Panc1 (cell line): ENCODE results near the gene CST6. TPM values are rescaled to one million over a fixed set of nuclear protein-coding genes. Genes with fewer than 3 reads are reported as not detected.

Source experiments
- ATAC-seq: fragments of 200-7000 bp; cut with Tn5 transposase; 2 replicates; pipeline ENCODE4 v1.9.1; 2020; ENCODE audit warnings: mild to moderate bottlenecking, moderate library complexity
- BruUV-seq: library from RNA; stranded (reverse); fragments of 400-500 nt; replicated peaks from 2 replicates; lab custom pipeline; 2021; lab: Mats Ljungman, UMichigan
- CTCF ChIA-PET: fragments of 300-600 bp; sonication (Branson Sonifier 250); formaldehyde crosslinking; loops from one replicate; lab custom pipeline; 2022; ENCODE audit warnings: antibody characterized with exemption; lab: Charles Lee
- POLR2A ChIA-PET: fragments of 300-600 bp; sonication (Branson Sonifier 250); formaldehyde crosslinking; loops from one replicate; lab custom pipeline; 2022; ENCODE audit warnings: antibody characterized with exemption; lab: Charles Lee
- DNase-seq: peaks from one replicate; pipeline ENCODE4 v3.0.0-alpha.2; 2010; ENCODE audit warnings: low read depth, low spot score
- H3K27ac ChIP-seq: 2 replicates; pipeline ENCODE4 v1.5.1; 2011; ENCODE audit warnings: mild to moderate bottlenecking, low read length, inconsistent platforms
- H3K27me3 ChIP-seq: fragments of 200-500 bp; sonication (Bioruptor generic); 2 replicates; pipeline ENCODE4 v1.6.0; 2014; ENCODE audit warnings: low read length, inconsistent platforms; ENCODE audit not compliant: control insufficient read depth, insufficient read depth
- H3K36me3 ChIP-seq: fragments of 200-500 bp; sonication (Bioruptor generic); 2 replicates; pipeline ENCODE4 v1.5.1; 2014; ENCODE audit warnings: inconsistent platforms, mild to moderate bottlenecking, low read length, moderate library complexity; ENCODE audit not compliant: control insufficient read depth, insufficient read depth
- H3K4me1 ChIP-seq: 2 replicates; pipeline ENCODE4 v1.5.1; 2011; ENCODE audit warnings: inconsistent platforms, mild to moderate bottlenecking, low read length, moderate library complexity; ENCODE audit not compliant: control insufficient read depth, insufficient read depth
- H3K4me3 ChIP-seq, 2 experiments: 2 replicates each; pipeline ENCODE4 v1.5.1; 2011 to 2012; ENCODE audit warnings: low read depth in 2 of 2, low read length in 2 of 2, mild to moderate bottlenecking in 2 of 2, inconsistent platforms in 1 of 2, moderate library complexity in 1 of 2
- H3K9me3 ChIP-seq: fragments of 200-500 bp; sonication (Bioruptor generic); 2 replicates; pipeline ENCODE4 v1.5.1; 2014; ENCODE audit warnings: low read depth, mild to moderate bottlenecking, inconsistent platforms, low read length, moderate library complexity; ENCODE audit not compliant: control insufficient read depth, insufficient read depth
- CTCF ChIP-seq: fragments of 450-650 bp; IDR thresholded peaks from 2 replicates; pipeline ENCODE4 v1.5.1; 2017; ENCODE audit warnings: mild to moderate bottlenecking
- POLR2AphosphoS5 ChIP-seq: IDR thresholded peaks from 2 replicates; pipeline ENCODE4 v1.6.1; 2012; ENCODE audit warnings: mild to moderate bottlenecking, low read depth, low read length, moderate library complexity
- REST ChIP-seq, 2 experiments: IDR thresholded peaks; 2 replicates each; pipeline ENCODE4 v1.6.1; 2011 to 2012; ENCODE audit warnings: low read depth in 2 of 2, control low read depth in 1 of 2, low read length in 1 of 2, mild to moderate bottlenecking in 1 of 2, moderate library complexity in 1 of 2; ENCODE audit not compliant: insufficient read depth in 1 of 2
- SIN3A ChIP-seq: IDR thresholded peaks from 2 replicates; pipeline ENCODE4 v1.6.1; 2012; ENCODE audit warnings: low read depth, mild to moderate bottlenecking, low read length, moderate library complexity, borderline replicate concordance; ENCODE audit not compliant: insufficient read depth
- TCF7L2 ChIP-seq: IDR thresholded peaks from 2 replicates; pipeline ENCODE4 v1.6.1; 2011; ENCODE audit warnings: mild to moderate bottlenecking, low read depth, low read length, inconsistent platforms
- in situ Hi-C: cut with HindIII; loops from 2 replicates; pipeline ENCODE4 v1.10.0; 2016; ENCODE audit warnings: low sequenced_read_pairs, low pct_unique_long_range_greater_than_20kb
- intact Hi-C: fragments of 100-400 bp; cut with micrococcal nuclease; formaldehyde crosslinking; loops from one replicate; pipeline ENCODE4 v1.10.0; 2022; ENCODE audit not compliant: unreplicated experiment
- total RNA-seq: library from RNA; stranded (reverse); gene quantifications from one replicate; pipeline ENCODE4 v1.2.1, GENCODE V29; 2021; ENCODE audit not compliant: unreplicated experiment

CST6 gene
- total RNA-seq, 1 experiment from 2014 or later, result 0.23 TPM

GRCh38 chr11:66020212-66020611, 8.4 kb downstream of the CST6 start:
- H3K36me3 ChIP-seq, result no peaks in the 10 kb centered on the region
- DNase-seq (no peak), ATAC-seq (no peak)
- H3K9me3 ChIP-seq, result no peaks in the 10 kb centered on the region
- POLR2A ChIA-PET, result no interaction called here
- TF ChIP-seq REST (IDR thresholded peaks at IDR 0.05; ENCODE audit: insufficient read depth in 1 of 2, low read depth in 2 of 2, low read length in 1 of 2), result no peak
- no peak for TF ChIP-seq POLR2AphosphoS5
- no peak for TF ChIP-seq TCF7L2
- TF ChIP-seq CTCF, result no peak
- no peak for TF ChIP-seq SIN3A
- in situ Hi-C loops, result no loop called here
- no peak overlapping the region for H3K4me3 ChIP-seq
- CTCF ChIA-PET, result interaction anchor here (0.6 kb wide), 1 partner anchor 341 kb away, joined by 5 read pairs; no protein-coding TSS in a partner anchor
- peaks cover 23% of the 10 kb centered on the region for H3K4me1 ChIP-seq
- 0 out of 2 replicates have a peak overlapping the region, but pooled peaks have one; percentile 25 for H3K27ac ChIP-seq
- intact Hi-C loops, result no loop called here
- no TSS peak for BruUV-seq
- H3K27me3 ChIP-seq, result no peaks in the 10 kb centered on the region

GRCh38 chr11:66020618-66021357, 9.0 kb downstream of the CST6 start:
- in situ Hi-C loops, result no loop called here
- Histone ChIP-seq H3K9me3 (no peaks in the 10 kb centered on the region), H3K4me3 (no peak overlapping the region), H3K4me1 (peaks cover 17% of the 10 kb centered on the region), H3K27me3 (no peaks in the 10 kb centered on the region), H3K36me3 (no peaks in the 10 kb centered on the region), H3K27ac (peak overlapping the region; percentile 5; the same call in 1 of the 2 replicates)
- peak; percentile 78 for ATAC-seq
- CTCF ChIA-PET, result interaction anchor here (1.6 kb wide), 1 partner anchor 136 kb away, joined by 5 read pairs; no protein-coding TSS in a partner anchor
- intact Hi-C loops, result no loop called here
- TF ChIP-seq CTCF, result no peak
- no peak for TF ChIP-seq REST (IDR thresholded peaks at IDR 0.05; ENCODE audit: insufficient read depth in 1 of 2, low read depth in 2 of 2, low read length in 1 of 2)
- TF ChIP-seq POLR2AphosphoS5, result no peak
- TF ChIP-seq TCF7L2, result no peak
- TF ChIP-seq SIN3A, result no peak
- POLR2A ChIA-PET, result no interaction called here
- BruUV-seq, result no TSS peak
- DNase-seq, result no peak
